IPS-15b (cell line): ENCODE results near the gene GSG1L2.
"Not testable (repeated sequence)": the region's sequence is repeated elsewhere in the genome, so short reads cannot be mapped to it uniquely, and the experiment has no call there.

Experiments used
- H3K27me3 ChIP-seq: one replicate; pipeline ENCODE4 v1.6.1; 2013; ENCODE audit warnings: low read length; ENCODE audit not compliant: control insufficient read depth, insufficient read depth
- H3K36me3 ChIP-seq: one replicate; pipeline ENCODE4 v1.6.1; 2013; ENCODE audit warnings: low read length; ENCODE audit not compliant: control insufficient read depth, insufficient read depth
- H3K4me1 ChIP-seq: one replicate; pipeline ENCODE4 v1.6.1; 2013; ENCODE audit warnings: mild to moderate bottlenecking, low read length; ENCODE audit not compliant: control insufficient read depth, insufficient read depth
- H3K4me3 ChIP-seq: one replicate; pipeline ENCODE4 v1.5.1; 2013; ENCODE audit warnings: low read depth, low read length
- H3K9ac ChIP-seq: one replicate; pipeline ENCODE4 v1.6.1; 2013; ENCODE audit warnings: low read depth, mild to moderate bottlenecking, low read length
- H3K9me3 ChIP-seq: one replicate; pipeline ENCODE4 v1.6.1; 2013; ENCODE audit warnings: mild to moderate bottlenecking, low read length; ENCODE audit not compliant: control insufficient read depth, insufficient read depth

The GSG1L2 gene

GRCh38 chr17:9805769-9806168 is 16.1 kb downstream of the GSG1L2 start:
- no peaks in the 10 kb centered on the region for H3K4me1 ChIP-seq
- no peaks in the 10 kb centered on the region for H3K9me3 ChIP-seq
- H3K9ac ChIP-seq = no peak overlapping the region
- H3K4me3 ChIP-seq = no peak overlapping the region
- no peaks in the 10 kb centered on the region for H3K36me3 ChIP-seq
- H3K27me3 ChIP-seq = no peaks in the 10 kb centered on the region

GRCh38 chr17:9802697-9803096 is 19.2 kb downstream of the GSG1L2 start:
- Histone ChIP-seq H3K4me1 (no peaks in the 10 kb centered on the region), H3K27me3 (no peaks in the 10 kb centered on the region), H3K9me3 (no peaks in the 10 kb centered on the region), H3K9ac (no peak overlapping the region), H3K4me3 (no peak overlapping the region), H3K36me3 (no peaks in the 10 kb centered on the region)

DNA sequence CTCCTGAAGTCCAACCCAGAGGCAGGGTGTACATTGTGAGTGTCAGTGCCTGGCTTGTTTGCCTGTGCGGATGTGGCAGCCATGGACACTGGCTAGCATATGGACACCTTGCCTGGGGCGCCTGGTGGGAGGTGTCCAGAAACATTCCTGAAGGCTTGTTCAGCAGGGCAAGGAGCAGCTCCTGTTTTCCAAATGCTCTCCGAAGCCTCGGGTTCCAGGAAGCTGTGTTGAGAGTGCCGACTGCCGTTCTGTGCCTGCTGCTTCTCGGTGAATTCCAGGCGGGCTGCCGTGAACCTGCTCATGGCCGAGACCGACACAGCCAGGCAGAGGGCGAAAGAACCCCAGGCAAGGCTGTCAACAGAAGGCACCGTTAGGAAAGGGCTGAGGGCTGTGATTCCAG is 19.6 kb downstream of the GSG1L2 start:
- no peaks in the 10 kb centered on the region for H3K9me3 ChIP-seq
- no peak overlapping the region for H3K9ac ChIP-seq
- H3K4me3 ChIP-seq = no peak overlapping the region
- H3K27me3 ChIP-seq = no peaks in the 10 kb centered on the region
- no peaks in the 10 kb centered on the region for H3K4me1 ChIP-seq
- H3K36me3 ChIP-seq = no peaks in the 10 kb centered on the region

DNA sequence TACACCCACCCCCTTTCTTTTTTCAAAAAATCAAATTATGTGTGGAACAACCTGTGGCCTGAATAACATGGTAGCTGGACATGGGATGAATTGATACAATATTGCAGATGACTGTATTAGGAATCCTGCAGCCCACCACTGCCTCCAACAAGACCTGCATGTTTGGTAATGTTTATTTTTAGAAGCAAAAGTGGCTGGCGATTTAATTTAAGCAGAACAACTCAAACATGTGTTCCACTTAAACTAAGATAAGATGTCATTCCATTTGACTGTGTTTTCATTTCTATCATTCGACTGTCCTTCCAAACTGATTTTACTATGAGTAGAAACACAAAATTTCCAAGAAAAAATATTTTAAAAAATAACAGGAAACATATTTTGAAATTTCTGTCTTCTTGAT is 20.4 kb downstream of the GSG1L2 start:
- Histone ChIP-seq H3K4me3 (no peak overlapping the region), H3K4me1 (no peaks in the 10 kb centered on the region), H3K27me3 (no peaks in the 10 kb centered on the region), H3K36me3 (no peaks in the 10 kb centered on the region), H3K9ac (no peak overlapping the region), H3K9me3 (no peaks in the 10 kb centered on the region)

GRCh38 chr17:9798724-9799123 is 23.2 kb downstream of the GSG1L2 start:
- Histone ChIP-seq H3K4me1 (no peaks in the 10 kb centered on the region), H3K27me3 (no peaks in the 10 kb centered on the region), H3K9ac (no peak overlapping the region), H3K9me3 (no peaks in the 10 kb centered on the region), H3K4me3 (no peak overlapping the region), H3K36me3 (no peaks in the 10 kb centered on the region)

DNA sequence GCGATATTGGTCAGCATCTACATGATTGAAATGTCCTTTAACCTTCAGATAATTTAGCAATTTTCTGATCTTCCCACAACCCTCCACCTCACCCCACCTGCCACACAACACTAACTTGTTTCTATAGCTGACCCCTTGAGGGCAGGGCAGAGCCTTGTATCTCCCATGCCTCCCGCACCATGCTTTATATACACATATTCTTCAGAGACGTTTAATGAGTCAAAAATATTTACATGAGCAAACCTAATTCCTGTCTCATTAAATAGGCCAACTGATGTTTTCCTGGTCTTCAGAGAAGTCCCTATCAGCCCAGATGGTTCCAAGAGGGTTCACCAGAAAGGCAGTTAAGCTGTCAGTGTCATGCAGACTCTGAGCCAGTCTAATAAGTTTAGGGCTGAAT is 23.9 kb downstream of the GSG1L2 start:
- H3K4me1 ChIP-seq = no peaks in the 10 kb centered on the region
- no peaks in the 10 kb centered on the region for H3K27me3 ChIP-seq
- H3K9me3 ChIP-seq = no peaks in the 10 kb centered on the region
- H3K4me3 ChIP-seq = no peak overlapping the region
- no peak overlapping the region for H3K9ac ChIP-seq
- no peaks in the 10 kb centered on the region for H3K36me3 ChIP-seq

DNA sequence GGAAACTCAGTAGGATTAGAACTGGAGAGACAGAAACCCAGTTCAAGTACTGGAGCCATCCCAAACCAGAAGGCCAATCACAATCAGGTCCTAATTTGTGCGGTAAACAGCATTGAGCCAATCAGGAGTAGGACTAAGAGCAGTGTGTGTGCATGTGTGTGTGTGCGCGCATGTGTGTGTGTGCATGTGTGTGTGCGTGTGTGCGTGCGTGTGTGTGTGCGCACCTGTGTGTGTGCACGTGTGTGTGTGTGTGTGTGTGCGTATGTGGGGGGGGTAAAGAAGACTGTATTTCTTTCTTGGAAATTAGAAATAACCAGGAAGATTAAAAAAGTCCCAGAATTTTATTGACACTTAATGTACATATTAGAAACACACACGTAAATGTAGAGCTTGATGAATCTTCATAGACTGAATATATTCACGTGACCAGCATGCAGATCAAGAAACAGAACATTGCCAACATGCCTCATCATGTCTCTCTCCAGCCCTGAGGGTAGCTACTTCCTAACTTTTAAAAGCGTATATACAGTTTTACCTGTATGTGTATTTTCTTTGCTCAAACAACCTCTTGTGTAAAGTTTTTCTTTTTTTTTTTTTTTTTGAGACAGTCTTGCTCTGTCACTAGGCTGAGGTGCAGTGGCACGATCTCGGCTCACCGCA is 29.6 kb downstream of the GSG1L2 start:
- no peak overlapping the region for H3K4me3 ChIP-seq
- H3K9me3 ChIP-seq = no peaks in the 10 kb centered on the region
- no peaks in the 10 kb centered on the region for H3K36me3 ChIP-seq
- no peaks in the 10 kb centered on the region for H3K27me3 ChIP-seq
- H3K4me1 ChIP-seq = no peaks in the 10 kb centered on the region
- H3K9ac ChIP-seq = no peak overlapping the region

DNA sequence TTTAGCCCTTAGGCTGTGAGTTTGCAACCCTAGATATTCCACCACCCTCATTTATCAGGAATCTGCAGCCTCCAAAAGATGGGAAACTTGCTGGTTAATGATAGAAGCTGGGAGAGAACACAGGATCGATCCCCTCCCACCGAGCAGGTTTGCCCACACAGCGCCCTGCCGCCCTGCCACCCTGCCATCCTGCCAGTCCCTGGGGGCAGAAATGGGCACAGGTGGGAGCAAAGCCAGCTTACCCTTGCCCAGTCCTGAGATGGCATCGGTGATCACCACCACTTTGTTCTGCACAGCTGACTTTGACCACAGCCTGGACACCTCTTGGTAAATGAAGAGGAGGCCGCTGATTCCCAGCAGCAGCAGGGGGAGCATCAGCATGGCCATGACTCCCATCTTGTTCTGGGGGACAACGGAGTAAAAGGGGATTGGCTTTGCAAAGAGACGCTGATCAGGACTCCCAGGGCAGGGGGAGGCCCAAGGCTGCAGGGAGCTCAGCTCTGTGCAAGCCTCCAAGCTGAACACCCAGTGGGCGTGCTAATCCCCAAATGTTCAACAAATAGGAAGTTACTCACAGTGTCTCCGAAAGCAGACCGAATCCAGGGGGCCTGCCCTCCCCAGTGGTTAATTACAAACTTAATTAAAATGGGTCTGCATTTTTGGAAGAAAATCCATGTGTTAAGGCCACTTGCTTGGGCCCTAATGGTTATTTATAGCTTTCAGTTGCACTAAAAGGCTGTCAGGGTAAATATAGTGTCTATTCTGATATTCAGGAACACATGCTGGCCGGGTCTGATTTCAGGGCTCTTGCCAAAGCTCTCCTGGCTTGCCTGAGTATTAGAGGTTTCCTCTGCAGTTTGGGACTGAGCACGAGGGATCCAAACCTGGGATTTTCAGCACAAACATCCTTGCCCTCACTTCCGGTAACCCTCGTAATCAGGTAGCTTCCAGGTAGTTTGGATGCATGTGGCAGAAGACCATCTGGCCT is 30.7 kb downstream of the GSG1L2 start, which contains the start of gene DHRS7C:
Gene DHRS7C, minus strand, starts transcription at position 704 of the 988 bp plus-strand sequence. Its CDS starts 308 bp downstream, at position 396.
- H3K36me3 ChIP-seq = no peaks in the 10 kb centered on the region
- no peaks in the 10 kb centered on the region for H3K4me1 ChIP-seq

GRCh38 chr17:9790316-9790715 is 31.6 kb downstream of the GSG1L2 start:
- no peak overlapping the region for H3K4me3 ChIP-seq
- H3K27me3 ChIP-seq = no peaks in the 10 kb centered on the region

More for the DNA sequence above, 30.7 kb downstream of the GSG1L2 start, which contains the start of gene DHRS7C:
- Histone ChIP-seq H3K9ac (no peak within 1 kb of the TSS), H3K9me3 (no peaks in the 10 kb centered on the region), H3K27me3 (no peaks in the 10 kb centered on the region), H3K4me3 (no peak within 1 kb of the TSS)

DNA sequence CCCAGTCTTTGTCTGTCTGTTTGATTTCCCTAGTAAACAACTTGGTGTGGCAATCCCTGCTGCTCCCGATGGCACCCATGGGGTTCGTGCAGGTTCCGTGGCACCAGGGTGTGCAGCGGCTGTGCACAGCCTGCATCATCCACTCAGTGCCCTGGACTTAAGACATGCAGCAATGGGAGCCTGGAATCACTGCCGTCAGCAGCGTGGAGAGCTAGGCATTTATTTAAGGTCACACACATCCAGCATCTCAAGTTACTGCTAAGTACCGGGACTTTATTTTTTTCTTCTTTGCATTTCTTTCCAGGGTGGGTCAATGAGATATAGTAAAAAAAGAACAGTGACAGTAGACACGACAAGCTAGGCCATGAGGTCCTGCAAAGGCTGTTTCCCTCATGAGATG is 33.3 kb downstream of the GSG1L2 start:
- no peak overlapping the region for H3K4me3 ChIP-seq
- H3K9ac ChIP-seq = no peak overlapping the region
- no peaks in the 10 kb centered on the region for H3K4me1 ChIP-seq
- no peaks in the 10 kb centered on the region for H3K36me3 ChIP-seq
- no peaks in the 10 kb centered on the region for H3K27me3 ChIP-seq
- no peaks in the 10 kb centered on the region for H3K9me3 ChIP-seq

More at GRCh38 chr17:9790316-9790715, 31.6 kb downstream of the GSG1L2 start:
- H3K9me3 ChIP-seq = no peaks in the 10 kb centered on the region
- no peaks in the 10 kb centered on the region for H3K4me1 ChIP-seq
- H3K9ac ChIP-seq = no peak overlapping the region
- no peaks in the 10 kb centered on the region for H3K36me3 ChIP-seq

DNA sequence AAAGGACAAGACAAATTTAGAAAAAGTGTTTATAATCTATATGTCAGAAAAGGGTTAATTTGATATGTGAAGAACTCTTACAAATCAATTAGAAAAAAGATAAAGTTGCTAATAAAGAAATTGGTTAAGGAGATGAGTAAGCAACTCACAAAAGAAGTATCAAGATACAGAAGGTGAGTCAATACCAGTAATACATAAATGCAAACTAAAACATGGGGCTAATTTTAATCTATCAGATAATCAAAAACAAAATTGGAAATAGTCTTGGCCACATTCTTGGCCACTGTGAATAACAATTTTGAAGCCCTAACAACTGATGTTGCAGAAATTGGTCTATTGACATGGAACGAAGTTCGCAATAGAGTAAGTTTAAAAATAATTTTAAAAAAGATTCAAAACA is 37.3 kb downstream of the GSG1L2 start:
- Histone ChIP-seq H3K4me1 (no peaks in the 10 kb centered on the region), H3K36me3 (no peaks in the 10 kb centered on the region), H3K9ac (no peak overlapping the region), H3K9me3 (no peaks in the 10 kb centered on the region), H3K4me3 (no peak overlapping the region), H3K27me3 (no peaks in the 10 kb centered on the region)

DNA sequence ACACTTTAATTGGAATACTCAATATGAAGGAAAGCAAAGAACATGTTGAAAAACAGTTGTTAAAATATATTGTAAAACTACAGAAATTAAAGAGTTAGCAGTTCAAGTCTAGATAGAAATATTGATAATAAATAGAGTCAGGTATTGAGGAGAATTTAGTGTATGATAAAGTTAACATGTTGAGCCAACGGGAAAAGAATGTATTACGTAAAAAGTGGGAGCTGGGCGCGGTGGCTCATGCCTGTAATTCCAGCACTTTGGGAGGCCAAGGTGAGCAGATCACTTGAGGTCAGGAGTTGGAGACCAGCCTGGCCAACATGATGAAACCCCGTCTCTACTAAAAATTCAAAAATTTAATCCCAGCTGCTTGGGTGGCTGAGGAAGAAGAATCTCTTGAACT is 38.4 kb downstream of the GSG1L2 start:
- not testable (repeated sequence) for H3K9me3 ChIP-seq, H3K4me1 ChIP-seq

More for the DNA sequence above, 38.4 kb downstream of the GSG1L2 start:
- H3K9ac ChIP-seq, H3K27me3 ChIP-seq, H3K4me3 ChIP-seq, H3K36me3 ChIP-seq: not testable (repeated sequence)
